Measurements from ENCODE around the gene FAM9A.

Gene FAM9A

DNA sequence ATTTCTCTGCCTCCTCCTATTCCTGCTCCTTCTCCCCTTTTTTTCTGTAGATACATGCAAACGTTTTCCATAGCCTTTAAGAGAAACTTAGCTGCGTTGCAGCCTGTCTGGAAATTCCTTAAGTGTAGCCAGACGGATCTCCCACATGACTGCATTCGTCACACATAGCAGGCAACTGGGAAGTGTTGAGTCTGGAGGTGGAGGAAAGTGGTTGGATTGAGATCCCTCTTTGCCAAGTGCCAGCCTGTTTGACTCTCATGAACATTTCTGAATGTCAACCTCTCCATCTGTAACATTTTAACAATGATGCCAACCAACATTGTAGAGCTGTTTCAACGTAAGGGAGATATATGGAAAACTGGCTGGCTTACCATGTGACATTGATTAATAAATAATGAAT, 45.1 kb upstream of the FAM9A start:
- Histone ChIP-seq H3K9me3 (ENCODE audit: control extremely low read depth in 1 of 5, control insufficient read depth in 4 of 5, insufficient read depth in 2 of 5, low read depth in 1 of 5, low read length in 4 of 5) (no peaks in the 10 kb centered on the region), H3K4me1 (ENCODE audit: control extremely low read depth in 1 of 4, control insufficient read depth in 4 of 4, insufficient read depth in 4 of 4, low read length in 3 of 4) (no peaks in the 10 kb centered on the region), H3K36me3 (ENCODE audit: control insufficient read depth in 4 of 4, insufficient read depth in 4 of 4, low read length in 3 of 4) (no peaks in the 10 kb centered on the region), H3K27me3 (replicated peaks in 2 of 5; ENCODE audit: control insufficient read depth in 4 of 5, insufficient read depth in 5 of 5, low read length in 4 of 5) (peaks cover 0 to 15% (median 0%) of the 10 kb centered on the region in 5 experiments), H3K27ac (ENCODE audit: insufficient read depth in 1 of 2, low read depth in 1 of 2, low read length in 2 of 2, poor library complexity in 1 of 2, severe bottlenecking in 2 of 2) (no peak overlapping the region), H3K4me3 (ENCODE audit: control insufficient read depth in 1 of 7, extremely low read depth in 1 of 7, insufficient read depth in 4 of 7, low read depth in 2 of 7, low read length in 6 of 7) (no peak overlapping the region)
- ChIA-PET POLR2A (no interaction called here), CTCF (no interaction called here)
- 100% methylated on average over 1 of the region's 5 CpGs for WGBS (ENCODE audit: insufficient coverage)
- DNase-seq: no peak

DNA sequence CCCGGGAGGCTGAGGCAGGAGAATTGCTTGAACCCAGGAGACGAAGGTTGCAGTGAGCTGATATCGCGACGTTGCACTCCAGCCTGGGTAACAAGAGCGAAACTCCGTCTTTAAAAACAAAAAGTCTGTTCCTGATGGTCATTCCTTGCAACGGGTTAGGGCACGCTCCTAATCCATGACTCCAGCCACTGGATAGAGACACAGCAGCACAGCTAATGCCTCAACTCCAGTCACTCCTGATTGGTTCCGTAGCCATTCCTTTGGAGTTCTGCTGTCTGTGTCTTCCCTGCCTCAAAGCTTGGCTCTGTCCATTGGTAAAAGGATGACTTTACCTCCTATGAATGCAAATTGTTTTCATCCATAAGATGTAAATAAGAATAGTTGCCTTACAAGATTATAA, 44.3 kb upstream of the FAM9A start:
- no peaks in the 10 kb centered on the region for H3K9me3 ChIP-seq (ENCODE audit: control extremely low read depth in 1 of 5, control insufficient read depth in 4 of 5, insufficient read depth in 2 of 5, low read depth in 1 of 5, low read length in 4 of 5)
- no peak overlapping the region for H3K27ac ChIP-seq (ENCODE audit: insufficient read depth in 1 of 2, low read depth in 1 of 2, low read length in 2 of 2, poor library complexity in 1 of 2, severe bottlenecking in 2 of 2)
- ChIA-PET POLR2A (no interaction called here), CTCF (no interaction called here)
- H3K4me1 ChIP-seq (ENCODE audit: control extremely low read depth in 1 of 4, control insufficient read depth in 4 of 4, insufficient read depth in 4 of 4, low read length in 3 of 4): no peaks in the 10 kb centered on the region
- 77% methylated on average over 9 of the region's 10 CpGs for WGBS (ENCODE audit: insufficient coverage)
- no peak overlapping the region for H3K4me3 ChIP-seq (ENCODE audit: control insufficient read depth in 1 of 7, extremely low read depth in 1 of 7, insufficient read depth in 4 of 7, low read depth in 2 of 7, low read length in 6 of 7)
- H3K36me3 ChIP-seq (ENCODE audit: control insufficient read depth in 4 of 4, insufficient read depth in 4 of 4, low read length in 3 of 4): no peaks in the 10 kb centered on the region
- no peak for DNase-seq
- peaks cover 0 to 15% (median 0%) of the 10 kb centered on the region in 5 experiments for H3K27me3 ChIP-seq (replicated peaks in 2 of 5; ENCODE audit: control insufficient read depth in 4 of 5, insufficient read depth in 5 of 5, low read length in 4 of 5)

DNA sequence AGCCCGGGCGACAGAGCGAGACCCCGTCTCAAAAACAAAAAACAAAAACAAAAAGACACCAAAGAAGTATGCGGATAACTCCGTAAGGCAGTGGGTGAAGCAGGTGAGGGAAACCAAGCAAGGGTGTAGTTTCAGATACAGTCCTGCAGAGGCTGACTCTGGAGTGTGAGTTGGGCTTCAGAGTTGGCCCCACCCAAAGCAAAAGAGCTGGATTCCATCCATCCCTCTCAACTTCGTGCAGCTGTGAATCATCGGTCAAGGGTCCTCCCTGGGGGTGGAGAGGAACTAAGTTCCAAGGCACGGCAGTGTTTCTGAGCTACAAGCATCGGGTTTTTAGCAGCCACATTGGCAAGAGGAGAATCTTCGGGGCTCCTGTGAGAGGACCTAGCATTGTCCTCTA, 43.9 kb upstream of the FAM9A start:
- Histone ChIP-seq H3K27me3 (replicated peaks in 2 of 5; ENCODE audit: control insufficient read depth in 4 of 5, insufficient read depth in 5 of 5, low read length in 4 of 5) (peaks cover 0 to 11% (median 0%) of the 10 kb centered on the region in 5 experiments), H3K9me3 (ENCODE audit: control extremely low read depth in 1 of 5, control insufficient read depth in 4 of 5, insufficient read depth in 2 of 5, low read depth in 1 of 5, low read length in 4 of 5) (no peaks in the 10 kb centered on the region), H3K36me3 (ENCODE audit: control insufficient read depth in 4 of 4, insufficient read depth in 4 of 4, low read length in 3 of 4) (no peaks in the 10 kb centered on the region), H3K4me3 (ENCODE audit: control insufficient read depth in 1 of 7, extremely low read depth in 1 of 7, insufficient read depth in 4 of 7, low read depth in 2 of 7, low read length in 6 of 7) (no peak overlapping the region), H3K4me1 (ENCODE audit: control extremely low read depth in 1 of 4, control insufficient read depth in 4 of 4, insufficient read depth in 4 of 4, low read length in 3 of 4) (no peaks in the 10 kb centered on the region), H3K27ac (ENCODE audit: insufficient read depth in 1 of 2, low read depth in 1 of 2, low read length in 2 of 2, poor library complexity in 1 of 2, severe bottlenecking in 2 of 2) (no peak overlapping the region)
- DNase-seq: no peak
- whole genome bisulfite sequencing (ENCODE audit: insufficient coverage): 85% methylated on average over 7 of the region's 11 CpGs
- ChIA-PET POLR2A (no interaction called here), CTCF (no interaction called here)

DNA sequence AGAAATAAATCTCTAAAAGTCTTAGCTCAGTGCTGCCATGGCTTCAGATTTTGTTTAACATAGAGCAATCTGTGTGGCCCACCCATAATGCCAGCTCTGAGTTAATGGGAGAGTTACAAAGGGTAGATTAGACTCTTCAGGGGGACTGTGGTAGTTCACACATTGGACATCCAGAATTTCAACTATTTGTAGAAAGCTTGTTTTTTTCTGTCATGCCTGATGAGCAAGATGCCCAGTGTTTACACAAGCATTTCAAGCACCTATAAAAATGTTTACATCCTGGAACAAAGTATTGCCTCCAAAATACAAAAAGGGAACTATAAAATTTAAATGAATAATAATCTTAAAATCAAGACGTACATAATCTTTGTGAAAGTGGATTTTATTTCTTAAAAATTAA, 43.0 kb upstream of the FAM9A start:
- no CpG with 5 or more reads among the region's 1 CpG for WGBS (ENCODE audit: insufficient coverage)
- no peak for DNase-seq
- H3K27ac ChIP-seq (ENCODE audit: insufficient read depth in 1 of 2, low read depth in 1 of 2, low read length in 2 of 2, poor library complexity in 1 of 2, severe bottlenecking in 2 of 2): no peak overlapping the region

DNA sequence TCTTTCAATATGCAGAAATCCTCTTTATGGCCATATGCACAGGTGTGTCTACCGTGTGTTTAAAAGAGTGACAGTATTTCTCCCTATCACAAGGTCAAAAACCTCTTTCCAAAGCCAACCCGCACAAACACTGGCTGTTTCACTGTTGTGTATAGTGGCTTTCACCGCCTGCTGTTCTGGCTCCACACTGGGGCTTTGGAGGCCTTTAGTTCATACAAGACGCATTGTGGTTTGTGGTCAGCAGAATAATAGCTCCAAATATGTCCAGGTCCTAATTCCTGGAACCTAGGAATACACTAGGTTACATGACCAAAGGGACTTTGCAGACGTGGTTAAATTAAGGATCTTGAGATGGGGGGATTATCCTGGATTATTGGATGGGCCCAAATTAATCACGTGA, 40.7 kb upstream of the FAM9A start:
- 84% methylated on average over 4 of the region's 6 CpGs for WGBS (ENCODE audit: insufficient coverage)
- no peak for DNase-seq
- H3K27ac ChIP-seq (ENCODE audit: insufficient read depth in 1 of 2, low read depth in 1 of 2, low read length in 2 of 2, poor library complexity in 1 of 2, severe bottlenecking in 2 of 2): no peak overlapping the region
- no peak overlapping the region for H3K4me3 ChIP-seq (ENCODE audit: control insufficient read depth in 1 of 7, extremely low read depth in 1 of 7, insufficient read depth in 4 of 7, low read depth in 2 of 7, low read length in 6 of 7)
- H3K4me1 ChIP-seq (ENCODE audit: control extremely low read depth in 1 of 4, control insufficient read depth in 4 of 4, insufficient read depth in 4 of 4, low read length in 3 of 4): no peaks in the 10 kb centered on the region
- H3K36me3 ChIP-seq (ENCODE audit: control insufficient read depth in 4 of 4, insufficient read depth in 4 of 4, low read length in 3 of 4): no peaks in the 10 kb centered on the region
- CTCF ChIA-PET: interaction anchor here (0.6 kb wide), 1 partner anchor 93 kb away, joined by 3 read pairs; no protein-coding TSS in a partner anchor
- POLR2A ChIA-PET: no interaction called here
- no peaks in the 10 kb centered on the region for H3K9me3 ChIP-seq (ENCODE audit: control extremely low read depth in 1 of 5, control insufficient read depth in 4 of 5, insufficient read depth in 2 of 5, low read depth in 1 of 5, low read length in 4 of 5)
- H3K27me3 ChIP-seq (replicated peaks in 2 of 5; ENCODE audit: control insufficient read depth in 4 of 5, insufficient read depth in 5 of 5, low read length in 4 of 5): peaks cover 0 to 6% (median 0%) of the 10 kb centered on the region in 5 experiments

More for the DNA sequence above, 43.0 kb upstream of the FAM9A start:
- H3K36me3 ChIP-seq (ENCODE audit: control insufficient read depth in 4 of 4, insufficient read depth in 4 of 4, low read length in 3 of 4): no peaks in the 10 kb centered on the region
- no peaks in the 10 kb centered on the region for H3K4me1 ChIP-seq (ENCODE audit: control extremely low read depth in 1 of 4, control insufficient read depth in 4 of 4, insufficient read depth in 4 of 4, low read length in 3 of 4)
- no peaks in the 10 kb centered on the region for H3K9me3 ChIP-seq (ENCODE audit: control extremely low read depth in 1 of 5, control insufficient read depth in 4 of 5, insufficient read depth in 2 of 5, low read depth in 1 of 5, low read length in 4 of 5)
- ChIA-PET POLR2A (no interaction called here), CTCF (no interaction called here)
- H3K27me3 ChIP-seq (replicated peaks in 2 of 5; ENCODE audit: control insufficient read depth in 4 of 5, insufficient read depth in 5 of 5, low read length in 4 of 5): peaks cover 0 to 6% (median 0%) of the 10 kb centered on the region in 5 experiments
- no peak overlapping the region for H3K4me3 ChIP-seq (ENCODE audit: control insufficient read depth in 1 of 7, extremely low read depth in 1 of 7, insufficient read depth in 4 of 7, low read depth in 2 of 7, low read length in 6 of 7)

DNA sequence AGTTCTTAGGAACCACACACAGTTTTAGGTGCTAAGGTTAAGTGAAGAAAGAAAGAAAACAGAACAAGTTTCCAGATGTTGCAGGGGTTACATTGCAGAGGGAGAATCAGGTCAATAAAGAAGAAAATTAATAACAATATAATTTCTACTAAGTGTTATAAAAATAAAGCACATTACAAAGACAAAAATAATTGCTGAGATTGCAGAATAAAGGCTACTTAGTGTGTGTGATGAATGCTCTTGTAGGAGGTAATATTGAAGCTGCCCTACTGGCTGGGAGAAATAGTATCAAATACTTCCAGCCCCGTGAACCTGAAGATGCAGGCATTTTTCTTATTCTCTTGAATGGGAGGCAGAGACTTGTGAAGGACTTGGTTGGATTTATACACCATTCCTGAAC, 33.2 kb upstream of the FAM9A start:
- no peaks in the 10 kb centered on the region for H3K36me3 ChIP-seq (ENCODE audit: control insufficient read depth in 4 of 4, insufficient read depth in 4 of 4, low read length in 3 of 4)
- 83% methylated on average over 1 of the region's 1 CpG for WGBS (ENCODE audit: insufficient coverage)
- CTCF ChIA-PET: no interaction called here
- H3K27ac ChIP-seq (ENCODE audit: insufficient read depth in 1 of 2, low read depth in 1 of 2, low read length in 2 of 2, poor library complexity in 1 of 2, severe bottlenecking in 2 of 2): no peak overlapping the region
- peaks cover 0 to 7% (median 2%) of the 10 kb centered on the region in 5 experiments for H3K27me3 ChIP-seq (replicated peaks in 2 of 5; ENCODE audit: control insufficient read depth in 4 of 5, insufficient read depth in 5 of 5, low read length in 4 of 5)
- H3K9me3 ChIP-seq (ENCODE audit: control extremely low read depth in 1 of 5, control insufficient read depth in 4 of 5, insufficient read depth in 2 of 5, low read depth in 1 of 5, low read length in 4 of 5): no peaks in the 10 kb centered on the region
- DNase-seq: no peak
- no peaks in the 10 kb centered on the region for H3K4me1 ChIP-seq (ENCODE audit: control extremely low read depth in 1 of 4, control insufficient read depth in 4 of 4, insufficient read depth in 4 of 4, low read length in 3 of 4)
- POLR2A ChIA-PET: no interaction called here
- H3K4me3 ChIP-seq (ENCODE audit: control insufficient read depth in 1 of 7, extremely low read depth in 1 of 7, insufficient read depth in 4 of 7, low read depth in 2 of 7, low read length in 6 of 7): no peak overlapping the region

DNA sequence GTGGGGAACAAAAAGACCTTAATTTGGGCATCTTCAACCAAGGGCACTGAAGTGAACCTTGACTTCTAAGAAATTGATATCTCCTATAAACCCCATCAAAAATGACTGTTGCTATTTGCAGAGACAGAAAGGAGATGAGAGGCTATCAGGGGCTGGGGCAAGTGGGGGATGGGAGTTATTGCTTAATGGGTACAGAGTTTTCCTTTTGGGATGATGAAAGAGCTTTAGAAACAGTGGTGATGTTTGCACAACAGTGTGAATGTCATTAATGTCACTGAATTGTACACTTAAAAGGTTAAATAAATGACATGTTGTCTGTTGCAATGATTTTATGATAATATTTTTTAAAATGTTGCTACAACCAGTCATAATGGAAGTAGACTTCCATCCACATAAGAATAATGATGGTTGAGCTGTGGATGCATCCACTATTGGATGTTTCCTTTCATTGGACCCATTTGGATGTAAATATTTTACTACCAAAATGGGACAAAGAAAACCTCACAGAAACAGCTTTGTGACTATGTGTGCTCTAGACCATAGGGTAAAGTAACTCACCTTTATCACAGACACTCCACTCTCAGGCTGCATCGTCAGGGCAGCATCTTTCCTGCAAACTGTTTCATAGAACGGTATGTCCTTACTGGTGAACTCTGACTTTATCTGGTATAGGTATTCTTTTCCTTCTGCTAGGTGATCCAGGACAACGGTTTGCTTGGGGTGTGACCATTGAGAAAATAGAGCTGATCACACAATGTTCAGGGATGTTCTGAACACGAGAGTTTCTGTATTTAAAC, 31.6 kb upstream of the FAM9A start:
- no peak for DNase-seq
- 78% methylated on average over 3 of the region's 4 CpGs for WGBS (ENCODE audit: insufficient coverage)
- Histone ChIP-seq H3K27me3 (replicated peaks in 2 of 5; ENCODE audit: control insufficient read depth in 4 of 5, insufficient read depth in 5 of 5, low read length in 4 of 5) (peaks cover 0 to 5% (median 2%) of the 10 kb centered on the region in 5 experiments), H3K27ac (ENCODE audit: insufficient read depth in 1 of 2, low read depth in 1 of 2, low read length in 2 of 2, poor library complexity in 1 of 2, severe bottlenecking in 2 of 2) (no peak overlapping the region), H3K4me1 (ENCODE audit: control extremely low read depth in 1 of 4, control insufficient read depth in 4 of 4, insufficient read depth in 4 of 4, low read length in 3 of 4) (no peaks in the 10 kb centered on the region), H3K9me3 (ENCODE audit: control extremely low read depth in 1 of 5, control insufficient read depth in 4 of 5, insufficient read depth in 2 of 5, low read depth in 1 of 5, low read length in 4 of 5) (no peaks in the 10 kb centered on the region), H3K4me3 (ENCODE audit: control insufficient read depth in 1 of 7, extremely low read depth in 1 of 7, insufficient read depth in 4 of 7, low read depth in 2 of 7, low read length in 6 of 7) (no peak overlapping the region), H3K36me3 (ENCODE audit: control insufficient read depth in 4 of 4, insufficient read depth in 4 of 4, low read length in 3 of 4) (no peaks in the 10 kb centered on the region)
- POLR2A ChIA-PET: no interaction called here
- CTCF ChIA-PET: no interaction called here

Data from common myeloid progenitor, CD34-positive (primary cell).